CMK (cell line): ENCODE results near the gene LHX4.

ENCODE experiments used
- DNase-seq: peaks from one replicate; pipeline ENCODE4 v3.0.0-alpha.2; 2010; ENCODE audit warnings: low read depth

The LHX4 gene

DNA sequence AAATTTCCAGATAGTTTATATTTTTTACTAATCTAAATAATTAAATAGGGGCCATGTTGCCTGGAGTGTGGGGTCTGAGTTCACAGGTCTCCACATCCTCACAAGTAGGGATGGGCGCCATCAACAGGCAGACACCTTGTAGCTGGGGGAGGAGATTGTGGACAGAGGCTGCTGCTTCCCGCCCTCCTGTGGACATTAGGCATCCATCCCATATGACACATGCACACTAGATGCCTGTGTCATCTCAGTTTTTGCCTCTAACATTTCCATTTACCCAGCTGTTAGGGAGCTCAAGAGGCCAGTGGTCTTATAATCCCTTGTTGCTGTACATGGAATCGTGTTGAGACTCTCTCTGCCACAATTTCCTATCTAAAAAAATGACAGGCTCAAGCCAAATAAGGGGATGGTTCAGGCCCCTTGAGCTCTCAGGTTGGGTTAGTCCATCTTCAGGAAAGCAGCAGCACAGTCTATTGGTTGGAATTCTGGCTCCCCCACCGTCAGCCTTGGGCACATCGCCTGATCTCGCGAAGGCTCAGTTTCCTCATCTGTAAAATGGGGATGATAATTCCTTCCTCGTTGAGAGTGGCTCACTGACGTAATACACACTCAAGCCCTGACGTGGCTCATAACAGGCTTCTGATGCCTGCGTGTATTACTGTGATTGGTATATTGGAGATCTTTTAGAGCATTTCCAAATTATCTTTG lies 13.6 kb downstream of the LHX4 start:
- DNase-seq = no peak

DNA sequence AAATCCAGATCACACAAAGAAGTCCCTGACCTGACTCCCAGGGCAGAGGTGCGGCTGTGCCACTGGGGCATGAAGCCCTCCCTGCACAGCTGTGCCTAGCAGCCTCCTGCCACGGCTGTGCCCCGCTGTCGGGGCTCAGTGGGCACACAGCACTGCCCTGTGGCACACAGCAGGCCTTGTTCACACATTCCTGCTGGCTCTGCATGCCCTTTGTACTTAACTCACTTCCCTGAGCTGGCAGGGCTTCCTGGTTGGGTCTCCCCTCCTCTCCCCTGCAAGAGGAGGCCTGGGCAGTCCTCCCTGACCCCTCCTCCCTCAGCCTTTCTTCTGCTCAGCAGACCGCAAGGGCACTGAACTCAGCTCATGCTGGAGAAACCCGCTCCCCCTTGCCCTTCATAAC lies 14.8 kb downstream of the LHX4 start:
- DNase-seq = no peak

- no peak for DNase-seq
Measured at GRCh38 chr1:180246579-180246978, 16.5 kb downstream of the LHX4 start.

DNA sequence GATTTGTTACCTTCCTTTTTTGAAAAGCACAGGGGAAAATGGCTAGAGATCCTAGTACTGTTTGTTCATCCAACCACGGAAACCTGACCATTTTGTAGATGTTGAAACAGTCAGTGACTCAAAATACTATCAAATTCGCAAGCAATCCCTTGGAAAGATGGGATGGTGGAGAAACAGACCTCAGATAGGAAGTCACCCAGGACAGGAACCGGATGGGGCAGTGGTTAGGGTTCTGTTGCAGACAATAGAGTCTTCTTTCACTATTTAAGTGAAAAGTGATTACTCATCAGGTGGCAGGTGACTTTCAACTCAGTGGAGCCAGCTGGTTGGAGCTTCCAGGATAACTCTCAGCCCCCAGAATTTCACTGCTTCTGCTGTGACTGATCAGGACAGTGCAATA lies 17.0 kb downstream of the LHX4 start:
- no peak for DNase-seq

DNA sequence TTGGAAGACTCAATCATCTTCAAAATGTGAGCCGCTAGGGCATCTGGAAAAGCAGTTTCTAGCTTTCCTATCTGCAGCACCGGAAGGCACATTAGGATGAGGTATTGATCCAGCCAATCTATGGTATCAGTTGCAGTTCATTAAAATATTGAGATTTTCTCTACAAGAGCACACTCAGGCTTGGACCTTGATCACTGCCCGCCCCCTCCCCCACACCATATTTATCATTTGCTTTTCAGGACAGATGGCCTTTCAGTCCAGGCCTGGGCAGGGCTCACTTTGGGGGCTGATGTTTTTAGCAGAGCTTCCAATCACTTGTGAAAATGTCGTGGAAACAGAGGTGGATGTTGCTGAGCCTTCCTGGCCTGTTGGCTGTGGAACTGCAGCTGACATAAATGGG lies 17.5 kb downstream of the LHX4 start:
- no peak for DNase-seq

DNA sequence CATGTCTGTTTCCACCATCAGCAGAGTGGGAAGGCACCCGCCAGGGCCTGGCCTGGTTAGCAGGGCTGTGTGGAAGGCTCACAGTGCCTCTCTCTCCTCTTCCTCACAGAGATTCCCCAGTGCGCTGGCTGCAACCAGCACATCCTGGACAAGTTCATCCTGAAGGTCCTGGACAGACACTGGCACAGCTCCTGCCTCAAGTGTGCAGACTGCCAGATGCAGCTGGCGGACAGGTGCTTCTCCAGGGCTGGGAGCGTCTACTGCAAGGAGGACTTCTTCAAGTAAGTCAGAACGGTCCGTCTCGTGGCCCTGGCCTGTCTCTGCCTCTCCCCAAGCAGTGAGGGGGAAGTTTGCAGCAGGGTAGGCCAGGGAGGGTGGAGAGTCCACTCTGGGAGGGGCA lies 18.1 kb downstream of the LHX4 start:
- DNase-seq = no peak

DNA sequence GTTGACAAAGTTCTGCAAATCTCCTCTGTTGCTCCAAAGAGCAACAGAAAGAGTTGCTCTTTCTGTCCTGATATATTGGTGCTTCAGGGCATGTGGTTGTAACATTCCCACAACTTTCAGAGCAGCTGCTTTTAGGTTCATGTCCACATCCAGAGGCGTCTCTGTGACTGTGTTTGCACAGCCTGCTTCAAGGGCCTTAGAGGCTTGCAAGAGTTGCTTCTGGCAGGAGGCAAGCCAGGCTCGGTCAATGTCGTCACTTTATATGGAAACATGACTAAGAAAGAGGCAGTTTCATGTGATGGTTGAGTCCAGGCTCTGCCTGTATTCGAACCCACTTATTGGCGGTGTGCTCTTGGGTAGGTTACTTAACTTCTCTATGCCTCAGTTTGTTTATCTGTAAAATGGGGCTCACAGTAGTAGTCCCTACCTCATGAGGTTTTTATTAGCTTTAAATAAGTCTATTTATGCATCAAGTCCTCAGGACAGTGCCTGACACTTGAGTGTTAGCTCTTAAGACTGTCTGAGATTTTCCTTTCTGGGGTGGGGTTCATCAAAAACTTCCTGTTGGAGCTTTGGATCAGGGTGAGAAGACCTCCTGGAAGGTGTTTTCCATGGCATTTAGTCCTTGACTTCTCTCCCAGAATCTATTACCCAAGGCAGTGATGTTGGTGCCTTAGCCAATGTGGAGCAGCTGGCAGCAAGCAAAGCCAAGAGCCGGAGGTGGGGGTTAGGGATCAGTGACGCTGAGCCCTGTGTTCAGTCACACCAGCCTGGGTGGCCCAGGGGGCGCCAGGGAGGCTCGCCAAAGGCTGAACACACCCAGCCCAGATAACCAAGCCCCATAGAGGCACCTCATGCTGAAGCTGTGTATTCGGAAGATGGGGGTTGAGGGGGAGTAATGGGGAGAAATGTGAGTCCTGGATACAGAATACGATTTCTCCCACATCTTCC lies 18.9 kb downstream of the LHX4 start:
- no peak for DNase-seq

DNA sequence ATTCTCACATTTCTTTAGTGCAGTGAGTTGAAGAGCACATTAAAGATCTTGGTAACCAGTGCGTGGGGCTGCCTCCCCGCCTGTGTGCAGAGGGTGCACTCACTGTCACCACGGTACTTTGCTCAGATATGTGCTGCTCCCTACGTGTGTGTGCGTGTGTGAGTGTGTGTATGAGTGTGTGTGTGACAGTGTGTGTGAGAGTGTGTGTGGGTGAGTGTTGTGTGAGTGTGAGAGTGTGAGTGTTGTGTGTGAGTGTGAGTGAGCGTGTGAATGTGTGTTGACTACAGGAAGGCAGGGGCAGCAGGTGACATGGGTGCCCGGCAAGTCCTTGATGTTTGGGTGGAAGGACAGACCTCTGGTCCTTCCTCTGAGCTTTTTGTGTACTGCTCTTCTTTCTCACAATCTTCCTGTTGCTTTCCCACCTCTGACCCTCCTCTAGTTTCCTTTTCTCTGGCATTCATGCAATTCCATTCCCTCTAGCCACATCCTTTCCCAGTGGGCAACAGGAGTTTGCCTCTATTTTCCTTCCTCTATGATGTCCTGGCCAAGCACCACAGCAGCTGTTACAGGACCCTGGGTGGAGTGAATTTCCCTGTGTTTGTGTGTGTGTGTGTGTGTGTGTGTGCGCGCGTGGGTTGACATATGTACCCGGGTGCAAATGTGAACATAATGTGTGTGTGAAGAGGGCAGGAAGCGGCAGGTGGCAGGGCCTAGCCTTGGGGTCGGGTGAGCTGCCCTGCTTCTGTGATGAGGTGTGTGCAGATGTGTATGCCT lies 19.8 kb downstream of the LHX4 start:
- DNase-seq = no peak

DNA sequence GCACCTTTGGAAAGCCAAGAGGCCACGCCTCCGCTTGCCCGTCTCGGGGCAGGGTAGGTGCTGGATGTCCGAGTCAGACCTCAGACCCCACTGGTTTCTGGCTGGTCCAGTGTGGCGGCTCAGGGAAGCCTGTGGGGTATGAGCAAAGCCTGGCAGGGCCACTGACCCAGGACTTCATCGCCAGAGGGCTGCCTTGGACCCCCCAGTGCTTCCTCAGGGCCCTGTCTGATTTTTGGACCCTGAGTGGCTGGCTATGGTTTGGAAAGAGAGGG lies 20.4 kb downstream of the LHX4 start:
- DNase-seq = no peak

DNA sequence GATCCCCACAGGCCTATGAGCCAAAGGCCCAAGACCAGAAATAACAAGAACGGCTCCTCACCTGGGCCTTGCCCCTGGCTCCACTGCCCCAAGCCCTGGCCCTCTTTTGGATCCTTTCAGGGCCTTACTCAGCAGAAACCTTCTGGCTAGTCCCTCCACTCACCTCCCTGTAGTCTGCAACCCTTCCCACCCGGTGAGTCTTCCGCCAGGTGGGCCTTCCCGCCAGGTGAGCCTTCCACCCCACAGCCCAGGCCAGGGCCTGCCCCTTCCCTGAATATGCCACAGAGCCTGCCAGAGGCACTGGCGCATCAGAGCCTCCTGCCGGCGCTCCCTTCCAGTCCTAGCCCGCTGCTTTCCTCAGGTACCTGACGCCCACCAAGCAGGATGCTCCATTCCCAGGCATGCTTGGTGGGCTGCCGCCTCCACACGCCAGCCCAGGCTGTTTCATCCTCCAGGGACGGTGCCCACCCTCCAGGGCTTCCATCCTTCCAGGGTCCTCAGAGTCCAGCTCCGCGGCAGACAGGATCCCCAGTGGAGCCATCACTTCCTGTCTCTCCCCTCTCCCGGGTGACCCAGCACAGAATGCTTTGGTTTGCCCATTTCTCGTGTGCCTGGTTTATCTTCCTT lies 20.9 kb downstream of the LHX4 start:
- DNase-seq = no peak

GRCh38 chr1:180251526-180252305 lies 21.7 kb downstream of the LHX4 start:
- no peak for DNase-seq

- DNase-seq = peak; percentile 81
Measured at GRCh38 chr1:180252638-180253536, 22.8 kb downstream of the LHX4 start.

DNA sequence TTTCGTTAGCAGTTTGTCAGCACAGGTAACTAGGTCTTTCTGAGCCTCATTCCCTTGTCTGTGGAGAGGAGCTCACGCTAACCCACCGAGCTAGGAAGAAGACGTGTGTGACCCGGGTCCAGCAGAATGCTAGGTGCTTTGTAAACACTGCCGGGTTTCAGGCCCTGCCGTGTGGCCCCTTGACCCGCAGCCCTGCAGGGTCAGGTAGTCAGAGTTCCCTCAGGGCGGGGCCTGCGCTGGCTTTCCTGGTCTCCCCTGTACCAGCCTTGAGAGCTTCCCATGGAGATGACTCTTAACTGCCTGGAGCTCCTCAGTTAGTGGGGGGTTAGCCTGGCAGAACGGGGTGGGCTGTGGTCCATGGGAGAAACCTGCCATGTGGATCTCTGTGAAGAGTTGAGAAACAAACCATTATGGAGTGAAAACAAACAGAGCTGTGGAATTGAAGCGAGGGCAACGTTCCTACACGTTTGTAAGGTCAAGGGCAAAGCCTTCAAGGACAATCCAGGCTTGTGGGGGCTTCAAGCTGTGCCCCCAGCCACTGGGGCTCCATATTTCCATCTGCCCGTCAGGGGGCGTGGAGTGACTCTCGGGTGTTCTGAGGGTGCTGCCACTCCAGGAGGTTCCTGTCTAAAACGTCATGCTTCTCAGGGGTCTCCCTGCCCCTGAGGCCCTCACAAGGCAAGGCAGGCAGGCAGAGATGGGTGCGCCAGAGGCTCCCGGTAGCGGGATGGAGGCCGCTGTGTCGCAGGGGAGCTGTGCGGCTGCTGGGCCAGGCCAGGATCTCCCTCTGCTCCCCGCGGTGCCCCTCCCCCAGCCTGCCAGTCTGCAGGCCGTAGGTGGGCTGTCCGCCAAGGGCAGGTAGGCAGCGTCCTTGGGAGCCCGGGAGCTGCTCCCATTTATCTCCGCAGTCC lies 23.8 kb downstream of the LHX4 start:
- no peak for DNase-seq

- DNase-seq = no peak
Measured at GRCh38 chr1:180254496-180254819, 24.4 kb downstream of the LHX4 start.

DNA sequence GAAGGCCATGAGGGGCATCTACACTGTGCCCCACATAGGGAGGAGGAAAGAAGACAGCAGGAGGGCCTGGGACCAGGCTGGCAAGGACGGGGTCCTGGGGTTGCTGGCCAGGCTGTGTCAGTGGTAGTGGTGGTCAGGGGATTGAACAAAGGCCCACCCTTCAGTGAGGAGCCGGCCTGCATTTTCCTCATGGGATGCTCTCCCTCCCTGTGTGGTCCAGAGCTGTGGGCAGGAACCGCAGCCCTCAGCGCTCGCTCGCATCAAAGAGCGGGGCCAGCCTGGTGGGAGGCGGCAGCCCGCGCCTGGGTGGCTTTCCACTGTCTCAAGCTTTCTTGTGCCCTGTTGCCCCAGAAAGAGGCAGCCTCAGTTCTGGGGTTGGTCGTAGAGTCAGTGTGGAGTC lies 24.8 kb downstream of the LHX4 start:
- no peak for DNase-seq

GRCh38 chr1:180255536-180256340 lies 25.7 kb downstream of the LHX4 start:
- no peak for DNase-seq

GRCh38 chr1:180256341-180257027 lies 26.4 kb downstream of the LHX4 start:
- DNase-seq = no peak

- DNase-seq = no peak
Measured at GRCh38 chr1:180257028-180257386, 26.9 kb downstream of the LHX4 start.
